ENCODE measurements around the gene TBCE.
"Not testable (repeated sequence)": the region's sequence is repeated elsewhere in the genome, so short reads cannot be mapped to it uniquely, and the experiment has no call there.

TBCE gene

DNA sequence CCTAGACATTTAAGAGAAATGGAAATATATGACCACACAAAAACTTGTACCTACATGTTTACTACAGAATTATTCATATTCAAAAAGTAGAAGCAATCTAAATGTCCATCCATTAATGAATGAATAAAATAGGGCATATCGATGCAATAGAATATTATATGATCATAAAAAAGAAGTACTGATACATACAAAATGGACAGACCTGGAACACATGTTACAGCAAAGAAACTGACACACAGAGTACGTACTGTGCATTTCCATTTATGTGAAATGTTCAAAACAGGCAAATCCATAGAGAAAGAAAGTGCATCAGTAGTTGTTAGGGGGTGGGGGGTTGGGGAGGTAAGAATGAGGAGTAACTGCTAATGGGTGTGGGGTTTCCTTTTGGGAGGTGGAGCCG, 97.8 kb downstream of the TBCE start:
- TF ChIP-seq CTCF (IDR thresholded peaks at IDR 0.05; ENCODE audit: insufficient read depth, low read length, poor library complexity, severe bottlenecking), result no peak
- H3K4me3 ChIP-seq (replicated peaks; ENCODE audit: low read depth, low read length), result no peak overlapping the region
- H3K36me3 ChIP-seq (ENCODE audit: control insufficient read depth, insufficient read depth, low read length), result no peaks in the 10 kb centered on the region
- DNase-seq (ENCODE audit: extremely low read depth, insufficient read length), result no peak
- no peaks in the 10 kb centered on the region for H3K27me3 ChIP-seq (replicated peaks; ENCODE audit: control insufficient read depth, insufficient read depth, low read length)

GRCh38 chr1:235468004-235468403, 100.8 kb downstream of the TBCE start:
- Histone ChIP-seq H3K4me3 (replicated peaks; ENCODE audit: low read depth, low read length) (no peak overlapping the region), H3K27me3 (replicated peaks; ENCODE audit: control insufficient read depth, insufficient read depth, low read length) (no peaks in the 10 kb centered on the region), H3K36me3 (ENCODE audit: control insufficient read depth, insufficient read depth, low read length) (no peaks in the 10 kb centered on the region)
- TF ChIP-seq CTCF (IDR thresholded peaks at IDR 0.05; ENCODE audit: insufficient read depth, low read length, poor library complexity, severe bottlenecking), result no peak
- DNase-seq (ENCODE audit: extremely low read depth, insufficient read length), result no peak

GRCh38 chr1:235468970-235469369, 101.7 kb downstream of the TBCE start:
- TF ChIP-seq CTCF (IDR thresholded peaks at IDR 0.05; ENCODE audit: insufficient read depth, low read length, poor library complexity, severe bottlenecking), result no peak
- Histone ChIP-seq H3K27me3 (replicated peaks; ENCODE audit: control insufficient read depth, insufficient read depth, low read length) (no peaks in the 10 kb centered on the region), H3K36me3 (ENCODE audit: control insufficient read depth, insufficient read depth, low read length) (no peaks in the 10 kb centered on the region), H3K4me3 (replicated peaks; ENCODE audit: low read depth, low read length) (no peak overlapping the region)
- no peak for DNase-seq (ENCODE audit: extremely low read depth, insufficient read length)

- not testable (repeated sequence) for H3K27me3 ChIP-seq (replicated peaks; ENCODE audit: control insufficient read depth, insufficient read depth, low read length); H3K4me3 ChIP-seq (replicated peaks; ENCODE audit: low read depth, low read length); DNase-seq (ENCODE audit: extremely low read depth, insufficient read length); H3K36me3 ChIP-seq (ENCODE audit: control insufficient read depth, insufficient read depth, low read length)
Measured at GRCh38 chr1:235469897-235470296, 102.7 kb downstream of the TBCE start.

DNA sequence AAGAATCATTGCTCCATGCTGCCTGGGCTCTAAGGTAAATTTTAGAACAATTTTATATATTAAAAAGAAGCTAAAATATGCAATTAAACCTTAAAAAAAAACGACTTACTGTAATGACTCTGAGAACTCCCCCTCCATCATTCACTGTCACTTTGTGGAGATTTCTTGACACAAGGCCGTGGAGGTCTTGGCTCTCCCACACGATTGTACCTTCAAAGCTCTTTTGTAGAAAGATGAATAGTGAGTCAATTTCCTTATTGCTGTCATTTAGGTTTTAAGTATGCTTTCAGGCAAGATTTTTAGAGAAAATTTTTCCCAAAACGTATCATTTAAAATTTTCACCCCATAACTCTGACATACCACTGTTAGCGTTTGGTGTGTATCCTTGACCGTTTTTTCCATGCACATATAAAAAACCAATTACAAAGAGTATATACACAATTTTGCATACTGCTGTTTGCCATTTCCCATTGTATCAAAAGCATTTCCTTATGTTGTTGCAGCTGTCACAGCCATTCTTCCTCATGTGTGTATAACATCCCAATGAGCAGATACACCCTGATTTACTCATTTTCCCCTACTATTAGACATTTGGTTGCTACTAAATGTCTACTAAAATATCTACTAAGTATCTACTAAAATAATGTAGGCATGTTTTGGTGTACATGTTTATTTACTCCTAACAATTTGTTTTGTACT, 103.7 kb downstream of the TBCE start:
- H3K36me3 ChIP-seq (ENCODE audit: control insufficient read depth, insufficient read depth, low read length), result no peaks in the 10 kb centered on the region
- DNase-seq (ENCODE audit: extremely low read depth, insufficient read length), result no peak
- no peak for TF ChIP-seq CTCF (IDR thresholded peaks at IDR 0.05; ENCODE audit: insufficient read depth, low read length, poor library complexity, severe bottlenecking)

DNA sequence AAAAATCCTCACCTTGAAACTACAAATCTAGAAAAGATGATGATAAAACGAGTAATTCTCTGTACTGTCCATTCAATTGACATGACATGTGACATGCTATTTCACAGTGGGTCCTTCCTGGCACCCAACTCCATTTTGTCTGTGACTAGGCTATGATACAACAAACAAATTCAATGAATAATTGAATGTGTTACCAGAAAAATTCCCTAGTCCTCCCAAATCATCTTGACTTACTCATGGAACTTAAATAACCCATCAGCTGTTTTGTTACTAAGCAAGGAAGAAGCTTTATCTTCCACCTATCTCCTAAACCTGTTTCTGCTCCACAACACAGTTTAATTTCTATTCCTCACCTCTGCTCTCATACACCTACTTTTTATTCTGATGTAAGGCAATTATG, 106.6 kb downstream of the TBCE start:
- Histone ChIP-seq H3K27me3 (replicated peaks; ENCODE audit: control insufficient read depth, insufficient read depth, low read length) (no peaks in the 10 kb centered on the region), H3K36me3 (ENCODE audit: control insufficient read depth, insufficient read depth, low read length) (peaks cover 1% of the 10 kb centered on the region; the same call in 1 of the 2 replicates), H3K4me3 (replicated peaks; ENCODE audit: low read depth, low read length) (no peak overlapping the region)
- DNase-seq (ENCODE audit: extremely low read depth, insufficient read length), result no peak
- no peak for TF ChIP-seq CTCF (IDR thresholded peaks at IDR 0.05; ENCODE audit: insufficient read depth, low read length, poor library complexity, severe bottlenecking)

More for the DNA sequence above, 103.7 kb downstream of the TBCE start:
- Histone ChIP-seq H3K4me3 (replicated peaks; ENCODE audit: low read depth, low read length) (no peak overlapping the region), H3K27me3 (replicated peaks; ENCODE audit: control insufficient read depth, insufficient read depth, low read length) (no peaks in the 10 kb centered on the region)

Data from GM06990 (cell line).